ENCODE results near the gene LIN54. TPM values are rescaled to one million over a fixed set of nuclear protein-coding genes. Genes with fewer than 3 reads are reported as not detected.

Gene LIN54
- total and polyA plus RNA-seq, 9 of the 15 experiments (the other 6 are each of a cell fraction or from before 2014, with no cell fraction given) = 2.2 to 22.5 (median 15.8) TPM

DNA sequence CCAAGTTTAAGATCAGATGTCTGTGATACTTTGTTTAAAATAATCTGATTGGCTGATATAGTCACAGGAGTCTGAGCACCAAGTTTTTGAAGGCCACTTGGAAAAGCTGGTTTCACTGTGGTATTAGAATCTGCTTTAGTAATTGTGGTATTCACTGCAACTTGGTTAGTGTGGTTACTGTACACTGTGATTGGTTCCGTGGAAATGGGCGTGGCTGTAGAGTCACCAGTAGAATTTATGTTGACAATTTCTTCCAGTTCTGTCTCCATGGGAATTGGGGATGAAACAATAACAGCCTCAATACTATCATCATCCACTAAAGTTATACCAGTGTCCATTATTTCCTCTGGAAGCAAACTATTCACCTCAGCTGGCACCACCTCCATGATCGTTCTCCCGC lies 26.2 kb downstream of the LIN54 start (continued):
- TF ChIP-seq MEIS2 (IDR thresholded peaks at IDR 0.05; ENCODE audit: partially characterized antibody) = peak; percentile 17
- TF ChIP-seq NUFIP1 (IDR thresholded peaks at IDR 0.05; ENCODE audit: partially characterized antibody) = no peak
- no peak for TF ChIP-seq HIVEP1 (CRISPR knock-in tag; IDR thresholded peaks at IDR 0.05)
- TF ChIP-seq, protein P1, sequence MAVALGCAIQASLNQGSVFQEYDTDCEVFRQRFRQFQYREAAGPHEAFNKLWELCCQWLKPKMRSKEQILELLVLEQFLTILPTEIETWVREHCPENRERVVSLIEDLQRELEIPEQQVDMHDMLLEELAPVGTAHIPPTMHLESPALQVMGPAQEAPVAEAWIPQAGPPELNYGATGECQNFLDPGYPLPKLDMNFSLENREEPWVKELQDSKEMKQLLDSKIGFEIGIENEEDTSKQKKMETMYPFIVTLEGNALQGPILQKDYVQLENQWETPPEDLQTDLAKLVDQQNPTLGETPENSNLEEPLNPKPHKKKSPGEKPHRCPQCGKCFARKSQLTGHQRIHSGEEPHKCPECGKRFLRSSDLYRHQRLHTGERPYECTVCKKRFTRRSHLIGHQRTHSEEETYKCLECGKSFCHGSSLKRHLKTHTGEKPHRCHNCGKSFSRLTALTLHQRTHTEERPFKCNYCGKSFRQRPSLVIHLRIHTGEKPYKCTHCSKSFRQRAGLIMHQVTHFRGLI (CRISPR knock-in tag; IDR thresholded peaks at IDR 0.05) = no peak
- no peak for TF ChIP-seq HDAC3 (IDR thresholded peaks at IDR 0.05; ENCODE audit: borderline replicate concordance, partially characterized antibody)
- TF ChIP-seq, protein P2, sequence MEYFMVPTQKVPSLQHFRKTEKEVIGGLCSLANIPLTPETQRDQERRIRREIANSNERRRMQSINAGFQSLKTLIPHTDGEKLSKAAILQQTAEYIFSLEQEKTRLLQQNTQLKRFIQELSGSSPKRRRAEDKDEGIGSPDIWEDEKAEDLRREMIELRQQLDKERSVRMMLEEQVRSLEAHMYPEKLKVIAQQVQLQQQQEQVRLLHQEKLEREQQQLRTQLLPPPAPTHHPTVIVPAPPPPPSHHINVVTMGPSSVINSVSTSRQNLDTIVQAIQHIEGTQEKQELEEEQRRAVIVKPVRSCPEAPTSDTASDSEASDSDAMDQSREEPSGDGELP (CRISPR knock-in tag; IDR thresholded peaks at IDR 0.05; ENCODE audit: borderline replicate concordance) = no peak
- no peak for TF ChIP-seq SETDB1 (IDR thresholded peaks at IDR 0.05; ENCODE audit: low read length)
- TF ChIP-seq POU5F1 (IDR thresholded peaks at IDR 0.05; ENCODE audit: borderline replicate concordance, low read depth, low read length, partially characterized antibody) = no peak
- no peak for TF ChIP-seq ZNF764 (CRISPR knock-in tag; IDR thresholded peaks at IDR 0.05; ENCODE audit: low read depth)
- TF ChIP-seq ETV6 (IDR thresholded peaks at IDR 0.05; ENCODE audit: borderline replicate concordance in 1 of 2, low read depth in 2 of 2, low read length in 1 of 2) = no peak
- no peak for TF ChIP-seq ETV6 (CRISPR knock-in tag; IDR thresholded peaks at IDR 0.05; ENCODE audit: borderline replicate concordance)
- no peak for TF ChIP-seq POLR3A (IDR thresholded peaks at IDR 0.05; ENCODE audit: borderline replicate concordance, extremely low read depth, insufficient read depth, insufficient read length)
- TF ChIP-seq, protein P3, sequence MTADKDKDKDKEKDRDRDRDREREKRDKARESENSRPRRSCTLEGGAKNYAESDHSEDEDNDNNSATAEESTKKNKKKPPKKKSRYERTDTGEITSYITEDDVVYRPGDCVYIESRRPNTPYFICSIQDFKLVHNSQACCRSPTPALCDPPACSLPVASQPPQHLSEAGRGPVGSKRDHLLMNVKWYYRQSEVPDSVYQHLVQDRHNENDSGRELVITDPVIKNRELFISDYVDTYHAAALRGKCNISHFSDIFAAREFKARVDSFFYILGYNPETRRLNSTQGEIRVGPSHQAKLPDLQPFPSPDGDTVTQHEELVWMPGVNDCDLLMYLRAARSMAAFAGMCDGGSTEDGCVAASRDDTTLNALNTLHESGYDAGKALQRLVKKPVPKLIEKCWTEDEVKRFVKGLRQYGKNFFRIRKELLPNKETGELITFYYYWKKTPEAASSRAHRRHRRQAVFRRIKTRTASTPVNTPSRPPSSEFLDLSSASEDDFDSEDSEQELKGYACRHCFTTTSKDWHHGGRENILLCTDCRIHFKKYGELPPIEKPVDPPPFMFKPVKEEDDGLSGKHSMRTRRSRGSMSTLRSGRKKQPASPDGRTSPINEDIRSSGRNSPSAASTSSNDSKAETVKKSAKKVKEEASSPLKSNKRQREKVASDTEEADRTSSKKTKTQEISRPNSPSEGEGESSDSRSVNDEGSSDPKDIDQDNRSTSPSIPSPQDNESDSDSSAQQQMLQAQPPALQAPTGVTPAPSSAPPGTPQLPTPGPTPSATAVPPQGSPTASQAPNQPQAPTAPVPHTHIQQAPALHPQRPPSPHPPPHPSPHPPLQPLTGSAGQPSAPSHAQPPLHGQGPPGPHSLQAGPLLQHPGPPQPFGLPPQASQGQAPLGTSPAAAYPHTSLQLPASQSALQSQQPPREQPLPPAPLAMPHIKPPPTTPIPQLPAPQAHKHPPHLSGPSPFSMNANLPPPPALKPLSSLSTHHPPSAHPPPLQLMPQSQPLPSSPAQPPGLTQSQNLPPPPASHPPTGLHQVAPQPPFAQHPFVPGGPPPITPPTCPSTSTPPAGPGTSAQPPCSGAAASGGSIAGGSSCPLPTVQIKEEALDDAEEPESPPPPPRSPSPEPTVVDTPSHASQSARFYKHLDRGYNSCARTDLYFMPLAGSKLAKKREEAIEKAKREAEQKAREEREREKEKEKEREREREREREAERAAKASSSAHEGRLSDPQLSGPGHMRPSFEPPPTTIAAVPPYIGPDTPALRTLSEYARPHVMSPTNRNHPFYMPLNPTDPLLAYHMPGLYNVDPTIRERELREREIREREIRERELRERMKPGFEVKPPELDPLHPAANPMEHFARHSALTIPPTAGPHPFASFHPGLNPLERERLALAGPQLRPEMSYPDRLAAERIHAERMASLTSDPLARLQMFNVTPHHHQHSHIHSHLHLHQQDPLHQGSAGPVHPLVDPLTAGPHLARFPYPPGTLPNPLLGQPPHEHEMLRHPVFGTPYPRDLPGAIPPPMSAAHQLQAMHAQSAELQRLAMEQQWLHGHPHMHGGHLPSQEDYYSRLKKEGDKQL (CRISPR knock-in tag; IDR thresholded peaks at IDR 0.05; ENCODE audit: borderline replicate concordance) = no peak
- TF ChIP-seq KDM5B (IDR thresholded peaks at IDR 0.05; ENCODE audit: insufficient replicate concordance, low read depth, low read length) = no peak
- no peak for TF ChIP-seq ETS2 (tag; IDR thresholded peaks at IDR 0.05; ENCODE audit: borderline replicate concordance, poor library complexity, severe bottlenecking)
